GM23338 (cell line): ENCODE measurements around the gene IFI6. TPM values are rescaled to one million over a fixed set of nuclear protein-coding genes. Genes with fewer than 3 reads are reported as not detected.

Experiments
- ATAC-seq: fragments of 200-7000 bp; cut with Tn5 transposase; 3 replicates; pipeline ENCODE4 v1.9.1; 2020
- DNase-seq: peaks from one replicate; pipeline ENCODE4 v3.0.0-alpha.2; 2015; ENCODE audit warnings: low spot score
- H2AFZ ChIP-seq: fragments of 200-600 bp; sonication (generic); 2 replicates; pipeline ENCODE4 v1.8.0; 2016; ENCODE audit warnings: antibody characterized with exemption, mild to moderate bottlenecking, moderate library complexity
- H3F3A ChIP-seq: fragments of 200-600 bp; sonication (generic); replicated peaks from 2 replicates; pipeline ENCODE4 v1.8.0; 2017; ENCODE audit warnings: antibody characterized with exemption, mixed run types, low read depth
- H3K27ac ChIP-seq: fragments of 200-600 bp; sonication (generic); 2 replicates; pipeline ENCODE4 v1.6.1; 2016; ENCODE audit warnings: low read depth
- H3K27me3 ChIP-seq: fragments of 200-600 bp; sonication (generic); 2 replicates; pipeline ENCODE4 v1.8.0; 2016; ENCODE audit warnings: mild to moderate bottlenecking, mixed run types, moderate library complexity; ENCODE audit not compliant: insufficient read depth
- H3K36me3 ChIP-seq: fragments of 200-600 bp; sonication (generic); 2 replicates; pipeline ENCODE4 v1.8.0; 2016; ENCODE audit warnings: mild to moderate bottlenecking; ENCODE audit not compliant: insufficient read depth
- H3K4me1 ChIP-seq: fragments of 200-600 bp; sonication (generic); 2 replicates; pipeline ENCODE4 v1.8.0; 2016; ENCODE audit warnings: mild to moderate bottlenecking, moderate library complexity; ENCODE audit not compliant: insufficient read depth
- H3K4me2 ChIP-seq: fragments of 200-600 bp; sonication (generic); 2 replicates; pipeline ENCODE4 v1.7.1; 2017; ENCODE audit warnings: mixed run types
- H3K4me3 ChIP-seq: fragments of 200-600 bp; sonication (generic); 2 replicates; pipeline ENCODE4 v1.6.1; 2016; ENCODE audit warnings: mixed run types
- H3K79me2 ChIP-seq: fragments of 200-600 bp; sonication (generic); replicated peaks from 2 replicates; pipeline ENCODE4 v1.8.0; 2017; ENCODE audit warnings: mild to moderate bottlenecking; ENCODE audit not compliant: insufficient read depth
- H3K9me2 ChIP-seq: fragments of 200-600 bp; sonication (generic); 2 replicates; pipeline ENCODE4 v1.8.0; 2017; ENCODE audit not compliant: insufficient read depth
- H4K20me1 ChIP-seq: fragments of 200-600 bp; sonication (generic); replicated peaks from 2 replicates; pipeline ENCODE4 v1.8.0; 2017; ENCODE audit warnings: mild to moderate bottlenecking; ENCODE audit not compliant: insufficient read depth
- H3K27ac Mint-ChIP-seq: 2 replicates; pipeline ENCODE4 v1.8.0; 2020; ENCODE audit warnings: inconsistent platforms, mild to moderate bottlenecking, moderate library complexity, mixed read lengths
- H3K27me3 Mint-ChIP-seq: 3 replicates; pipeline ENCODE4 v1.8.0; 2022; ENCODE audit warnings: low read depth, mild to moderate bottlenecking, moderate library complexity, mixed read lengths, inconsistent platforms; ENCODE audit not compliant: insufficient read depth, poor library complexity
- H3K36me3 Mint-ChIP-seq: 3 replicates; pipeline ENCODE4 v1.8.0; 2021; ENCODE audit warnings: low read depth, mild to moderate bottlenecking, inconsistent platforms, moderate library complexity, mixed read lengths
- H3K4me1 Mint-ChIP-seq: 3 replicates; pipeline ENCODE4 v1.8.0; 2020; ENCODE audit warnings: mild to moderate bottlenecking, inconsistent platforms, mixed read lengths
- H3K4me3 Mint-ChIP-seq: 3 replicates; pipeline ENCODE4 v1.8.0; 2021; ENCODE audit warnings: moderate library complexity, mild to moderate bottlenecking, inconsistent platforms, mixed read lengths
- H3K9me3 Mint-ChIP-seq: 3 replicates; pipeline ENCODE4 v1.8.0; 2020; ENCODE audit warnings: moderate library complexity, mild to moderate bottlenecking, inconsistent platforms, mixed read lengths
- CREB1 ChIP-seq: fragments of 250-450 bp; sonication (Bioruptor Pico); IDR thresholded peaks from 2 replicates; pipeline ENCODE4 v1.5.0; 2020; ENCODE audit warnings: low read depth, mild to moderate bottlenecking, moderate library complexity
- CTCF ChIP-seq, 2 experiments: fragments of 200-600 bp in 1 of 2; sonication (generic) in 1 of 2; conservative IDR thresholded peaks; 2 replicates each; pipeline versions ENCODE4 v1.5.1 to v1.6.1; 2016 to 2017; ENCODE audit warnings: antibody characterized with exemption in 2 of 2, low read depth in 2 of 2, mild to moderate bottlenecking in 2 of 2, moderate library complexity in 1 of 2
- EZH2 ChIP-seq: fragments of 200-600 bp; sonication (generic); IDR thresholded peaks from one replicate; pipeline ENCODE4 v1.8.0; 2017; ENCODE audit warnings: antibody characterized with exemption, mild to moderate bottlenecking, low read depth; ENCODE audit not compliant: unreplicated experiment
- EZH2phosphoT487 ChIP-seq: fragments of 200-600 bp; sonication (generic); IDR thresholded peaks from one replicate; pipeline ENCODE4 v1.8.1; 2018; ENCODE audit warnings: antibody characterized with exemption; ENCODE audit not compliant: unreplicated experiment
- ZNF114 ChIP-seq: fragments of 250-450 bp; sonication (Bioruptor Pico); IDR thresholded peaks from 2 replicates; pipeline ENCODE4 v1.5.0; 2020; ENCODE audit warnings: mild to moderate bottlenecking, moderate library complexity
- ZNF331 ChIP-seq: fragments of 250-450 bp; sonication (Bioruptor Pico); IDR thresholded peaks from 2 replicates; pipeline ENCODE4 v1.5.0; 2020; ENCODE audit warnings: low read depth, mild to moderate bottlenecking, moderate library complexity
- ZNF462 ChIP-seq: fragments of 250-450 bp; sonication (Bioruptor Pico); IDR thresholded peaks from 2 replicates; pipeline ENCODE4 v1.5.0; 2020; ENCODE audit warnings: mild to moderate bottlenecking, moderate library complexity
- polyA plus RNA-seq: library from polyadenylated mRNA; unstranded; fragments of >200 nt; fragmentation: Nextera tagmentation; extraction: Ambion mirVana; gene quantifications from 2 replicates; pipeline ENCODE4 v1.2.1, GENCODE V29; 2016
- total RNA-seq: library from RNA; depleted of rRNA; stranded (reverse); fragments of >200 nt; shearing (Covaris generic); gene quantifications from 2 replicates; pipeline ENCODE4 v1.2.3, GENCODE V29; 2014

IFI6 gene
- total and polyA plus RNA-seq, 2 experiments from 2014 or later: 6.3 to 16.0 TPM

GRCh38 chr1:27662707-27663393, 9.1 kb downstream of the IFI6 start:
- no peaks in the 10 kb centered on the region for H3K36me3 ChIP-seq
- peak overlapping the region; percentile 84 for H2AFZ ChIP-seq
- Mint-ChIP-seq H3K4me1 (peaks cover 33% of the 10 kb centered on the region), H3K27me3 (peaks cover 14% of the 10 kb centered on the region), H3K27ac (peak overlapping the region; percentile 74; the same call in 1 of the 2 replicates), H3K36me3 (no peaks in the 10 kb centered on the region; the same call in 2 of the 3 replicates), H3K4me3 (no peak overlapping the region; the same call in 2 of the 3 replicates), H3K9me3 (no peaks in the 10 kb centered on the region)
- ATAC-seq (peak; percentile 76), DNase-seq (peak; percentile 93)
- peak overlapping the region; percentile 31; the same call in 1 of the 2 replicates for H3K4me3 ChIP-seq
- 0 out of 2 replicates have a peak, but pooled peaks cover 15% of the 10 kb centered on the region for H3F3A ChIP-seq
- TF ChIP-seq CTCF (conservative IDR thresholded peaks at IDR 0.05; ENCODE audit: low read depth in 2 of 2) (peak; percentile 95 to 96), ZNF331 (CRISPR knock-in tag) (no peak)
- H3K4me1 ChIP-seq: peaks cover 17% of the 10 kb centered on the region
- H3K79me2 ChIP-seq: no peaks in the 10 kb centered on the region
- peaks cover 8% of the 10 kb centered on the region; the same call in 1 of the 2 replicates for H3K27me3 ChIP-seq
- H3K4me2 ChIP-seq: peak overlapping the region; percentile 63
- no peaks in the 10 kb centered on the region for H3K9me2 ChIP-seq
- no peaks in the 10 kb centered on the region for H4K20me1 ChIP-seq
- H3K27ac ChIP-seq: no peak overlapping the region

GRCh38 chr1:27662261-27662660, 9.7 kb downstream of the IFI6 start:
- no peaks in the 10 kb centered on the region; the same call in 2 of the 3 replicates for H3K36me3 Mint-ChIP-seq
- H3K4me3 ChIP-seq: peak overlapping the region; percentile 31; the same call in 1 of the 2 replicates
- ATAC-seq: no peak
- no peak overlapping the region for H3K27ac ChIP-seq
- DNase-seq: no peak
- H3K9me3 Mint-ChIP-seq: no peaks in the 10 kb centered on the region
- no peaks in the 10 kb centered on the region for H3K9me2 ChIP-seq
- peaks cover 17% of the 10 kb centered on the region for H3K4me1 ChIP-seq
- H3K27me3 ChIP-seq: peaks cover 8% of the 10 kb centered on the region; the same call in 1 of the 2 replicates
- H3F3A ChIP-seq: 0 out of 2 replicates have a peak, but pooled peaks cover 15% of the 10 kb centered on the region
- H3K4me1 Mint-ChIP-seq: peaks cover 33% of the 10 kb centered on the region
- no peak overlapping the region for H3K27ac Mint-ChIP-seq
- no peaks in the 10 kb centered on the region for H3K79me2 ChIP-seq
- no peaks in the 10 kb centered on the region for H3K36me3 ChIP-seq
- no peak overlapping the region for H3K4me3 Mint-ChIP-seq
- H4K20me1 ChIP-seq: no peaks in the 10 kb centered on the region
- H3K4me2 ChIP-seq: peak overlapping the region; percentile 63
- H3K27me3 Mint-ChIP-seq: peaks cover 14% of the 10 kb centered on the region
- peak overlapping the region; percentile 84 for H2AFZ ChIP-seq
- TF ChIP-seq ZNF114 (CRISPR knock-in tag) (no peak), EZH2 (no peak), ZNF462 (CRISPR knock-in tag) (no peak), EZH2phosphoT487 (no peak), CREB1 (CRISPR knock-in tag) (no peak), ZNF331 (CRISPR knock-in tag) (no peak), CTCF (conservative IDR thresholded peaks at IDR 0.05; ENCODE audit: low read depth in 2 of 2) (no peak)
